Natural killer cell treated with Interleukin-12 subunit alpha and Interleukin-12 subunit beta and Interleukin-15 and Interleukin-18, amount 100 ng/mL, for 72 hours (primary cell): ENCODE results near the gene TSPAN31. TPM values are rescaled to one million over a fixed set of nuclear protein-coding genes. Genes with fewer than 3 reads are reported as not detected.
"Not testable (repeated sequence)": the region's sequence is repeated elsewhere in the genome, so short reads cannot be mapped to it uniquely, and the experiment has no call there.

ENCODE experiments used
- ATAC-seq, 2 donors: fragments of 150-1000 bp; cut with Tn5 transposase in 1 of 2; sonication (Bioruptor Pico), chemical (Tn5 transposase) in 1 of 2; 2 replicates each; pipeline ENCODE4 v1.10.0; 2021
- DNase-seq: peaks from one replicate; pipeline ENCODE4 v3.0.0; 2022; ENCODE audit warnings: low spot score
- H3K27ac Mint-ChIP-seq, 2 donors: 1 replicate in 1 of 2; 2 replicates in 1 of 2; pipeline ENCODE4 v1.8.0; 2022; ENCODE audit warnings: mixed read lengths in 2 of 2, mild to moderate bottlenecking in 1 of 2, moderate library complexity in 1 of 2
- H3K27me3 Mint-ChIP-seq, 2 donors: 1 replicate in 1 of 2; 2 replicates in 1 of 2; pipeline ENCODE4 v1.8.0; 2022; ENCODE audit warnings: mixed read lengths in 2 of 2
- H3K36me3 Mint-ChIP-seq: one replicate; pipeline ENCODE4 v1.8.0; 2022; ENCODE audit warnings: mixed read lengths
- H3K4me1 Mint-ChIP-seq, 2 donors: 1 replicate in 1 of 2; 2 replicates in 1 of 2; pipeline ENCODE4 v1.8.0; 2022; ENCODE audit warnings: low read depth in 2 of 2, mixed read lengths in 2 of 2, mild to moderate bottlenecking in 1 of 2
- H3K4me3 Mint-ChIP-seq: one replicate; pipeline ENCODE4 v1.8.0; 2022; ENCODE audit warnings: mixed read lengths
- H3K9me3 Mint-ChIP-seq: 2 replicates; pipeline ENCODE4 v1.8.0; 2022; ENCODE audit warnings: mixed read lengths
- total RNA-seq, 2 donors: library from RNA; stranded (reverse); gene quantifications; one replicate each; pipeline ENCODE4 v1.2.3, GENCODE V29; 2022

TSPAN31 gene, protein sequence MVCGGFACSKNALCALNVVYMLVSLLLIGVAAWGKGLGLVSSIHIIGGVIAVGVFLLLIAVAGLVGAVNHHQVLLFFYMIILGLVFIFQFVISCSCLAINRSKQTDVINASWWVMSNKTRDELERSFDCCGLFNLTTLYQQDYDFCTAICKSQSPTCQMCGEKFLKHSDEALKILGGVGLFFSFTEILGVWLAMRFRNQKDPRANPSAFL
- total RNA-seq: 10 to 100 TPM; 14.4 to 34.9 TPM

DNA sequence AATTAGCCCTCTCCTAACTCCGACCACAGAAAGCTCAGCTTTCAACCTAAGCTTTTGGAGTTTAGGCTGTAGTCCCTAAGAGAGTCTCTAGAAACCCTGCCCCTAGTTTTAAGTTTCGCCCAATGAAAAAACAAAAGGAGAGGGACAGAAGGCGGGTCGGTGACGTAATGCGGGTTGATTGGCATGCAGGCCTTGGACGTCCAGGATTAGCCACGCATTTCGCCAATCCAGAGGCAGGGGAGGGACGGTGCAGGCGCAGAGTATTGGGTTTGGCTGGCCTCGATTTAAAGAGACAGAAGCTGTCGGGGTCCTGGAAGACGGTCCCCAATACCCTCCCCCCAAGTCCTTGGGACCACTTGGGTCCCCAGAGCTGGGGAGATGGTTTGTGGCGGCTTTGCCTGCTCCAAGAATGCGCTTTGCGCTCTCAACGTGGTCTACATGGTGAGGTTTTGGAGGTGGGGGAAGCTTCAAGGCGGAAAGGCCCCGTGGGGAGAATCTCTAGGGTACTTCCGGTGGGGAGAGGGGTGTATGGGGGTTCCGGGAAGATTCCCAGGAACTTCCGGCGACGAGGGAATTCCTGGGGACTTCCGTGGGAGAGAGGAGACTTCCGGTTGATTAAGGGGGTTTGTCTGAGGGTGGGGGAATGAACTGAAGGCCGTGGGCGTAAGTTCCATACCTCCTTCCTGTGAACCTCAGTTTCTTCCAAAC lies at the start of gene TSPAN31:
TSS of gene TSPAN31 (plus strand) at position 263 of the 708 bp plus-strand sequence. CDS start at position 379, 116 bp downstream.
- peak; percentile 93 for DNase-seq
- Mint-ChIP-seq H3K9me3 (no peaks in the 10 kb centered on the region), H3K4me1 (peaks cover 48 to 52% of the 10 kb centered on the region in 2 donors), H3K27me3 (no peaks in the 10 kb centered on the region), H3K27ac (peak within 1 kb of the TSS; percentile 98), H3K4me3 (peak within 1 kb of the TSS; percentile 96), H3K36me3 (peaks cover 13% of the 10 kb centered on the region)
- ATAC-seq: peak; percentile 89 to 93

DNA sequence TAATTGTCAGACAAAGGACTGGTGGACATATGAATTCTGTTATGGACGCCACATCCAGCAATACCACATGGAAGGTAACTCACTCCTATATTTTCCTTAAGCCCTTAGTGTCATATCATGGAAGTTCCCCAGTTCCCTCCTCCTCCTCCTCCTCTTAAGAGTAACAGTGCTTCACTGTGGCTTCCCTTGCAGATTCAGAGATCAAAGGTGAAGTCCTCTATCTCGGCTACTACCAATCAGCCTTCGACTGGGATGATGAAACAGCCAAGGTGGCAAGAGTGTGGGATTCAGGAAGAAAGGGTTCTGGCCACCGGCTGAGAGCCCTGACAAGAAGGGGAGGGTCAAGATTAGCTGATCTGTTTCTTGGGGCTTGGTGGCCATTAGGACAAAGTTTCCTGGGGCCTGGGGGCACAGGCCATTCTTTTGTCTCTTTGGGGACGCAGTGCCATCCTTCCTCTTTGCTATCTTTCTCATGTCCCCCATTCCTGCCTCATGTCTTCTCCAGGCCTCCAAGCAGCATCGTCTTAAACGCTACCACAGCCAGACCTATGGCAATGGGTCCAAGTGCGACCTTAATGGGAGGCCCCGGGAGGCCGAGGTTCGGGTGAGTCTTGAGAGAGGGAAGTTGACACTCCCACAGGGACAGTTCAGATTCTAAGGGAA lies 48.9 kb upstream of the TSPAN31 start:
- H3K27me3 Mint-ChIP-seq: peaks cover 0 to 3% of the 10 kb centered on the region in 2 donors
- H3K4me3 Mint-ChIP-seq: peak overlapping the region; percentile 28
- DNase-seq: no peak
- no peak for ATAC-seq
- peaks cover 23% of the 10 kb centered on the region for H3K36me3 Mint-ChIP-seq
- H3K27ac Mint-ChIP-seq: no peak overlapping the region
- H3K9me3 Mint-ChIP-seq: no peaks in the 10 kb centered on the region
- H3K4me1 Mint-ChIP-seq: peaks cover 18 to 22% of the 10 kb centered on the region in 2 donors

DNA sequence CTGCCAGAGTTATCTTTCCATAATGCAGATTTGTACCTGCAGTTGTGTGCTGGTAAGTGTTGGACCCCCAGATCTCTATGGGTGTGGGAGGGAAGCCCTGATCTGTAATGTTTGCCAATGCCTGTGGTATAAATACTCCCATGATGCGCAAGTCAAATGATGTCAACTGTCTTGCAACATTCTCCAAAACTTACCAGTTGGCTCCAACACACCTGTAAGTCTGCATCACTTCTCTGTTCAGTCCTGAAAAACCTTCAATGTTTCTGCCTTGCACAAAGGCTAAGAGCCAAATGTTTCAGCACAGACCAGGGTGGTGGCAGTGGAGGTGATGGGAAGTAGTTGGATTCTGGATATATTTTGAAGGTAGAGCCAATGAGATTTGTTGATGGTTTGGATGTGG lies 47.8 kb upstream of the TSPAN31 start:
- DNase-seq (no peak), ATAC-seq (no peak)
- peaks cover 23% of the 10 kb centered on the region for H3K36me3 Mint-ChIP-seq
- no peaks in the 10 kb centered on the region for H3K9me3 Mint-ChIP-seq
- H3K27ac Mint-ChIP-seq: no peak overlapping the region
- H3K4me1 Mint-ChIP-seq: peaks cover 19 to 22% of the 10 kb centered on the region in 2 donors
- H3K4me3 Mint-ChIP-seq: no peak overlapping the region
- no peaks in the 10 kb centered on the region for H3K27me3 Mint-ChIP-seq

DNA sequence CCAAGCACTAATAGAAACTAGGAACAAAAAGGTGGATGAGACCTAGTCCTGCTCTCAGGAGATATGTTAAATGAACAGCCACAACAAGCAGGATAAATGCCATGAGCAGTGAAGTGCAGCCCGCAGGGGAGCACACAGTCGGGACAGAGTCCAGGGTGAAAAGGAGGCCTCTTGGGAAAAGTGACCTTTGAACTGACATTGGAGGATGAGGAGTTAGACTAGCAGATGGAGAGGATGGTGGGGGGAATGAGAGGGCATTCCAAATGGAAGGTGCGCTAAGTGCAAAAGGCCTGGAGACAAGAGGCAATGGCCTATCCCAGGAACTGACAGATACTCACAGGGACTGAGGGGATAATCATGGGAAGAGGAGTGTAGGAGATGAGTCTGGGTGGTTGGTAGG lies 46.4 kb upstream of the TSPAN31 start:
- no peaks in the 10 kb centered on the region for H3K27me3 Mint-ChIP-seq
- DNase-seq (no peak), ATAC-seq (no peak)
- no peak overlapping the region for H3K27ac Mint-ChIP-seq
- no peak overlapping the region for H3K4me3 Mint-ChIP-seq
- no peaks in the 10 kb centered on the region for H3K9me3 Mint-ChIP-seq
- peaks cover 37% of the 10 kb centered on the region for H3K36me3 Mint-ChIP-seq
- peaks cover 20 to 22% of the 10 kb centered on the region in 2 donors for H3K4me1 Mint-ChIP-seq

DNA sequence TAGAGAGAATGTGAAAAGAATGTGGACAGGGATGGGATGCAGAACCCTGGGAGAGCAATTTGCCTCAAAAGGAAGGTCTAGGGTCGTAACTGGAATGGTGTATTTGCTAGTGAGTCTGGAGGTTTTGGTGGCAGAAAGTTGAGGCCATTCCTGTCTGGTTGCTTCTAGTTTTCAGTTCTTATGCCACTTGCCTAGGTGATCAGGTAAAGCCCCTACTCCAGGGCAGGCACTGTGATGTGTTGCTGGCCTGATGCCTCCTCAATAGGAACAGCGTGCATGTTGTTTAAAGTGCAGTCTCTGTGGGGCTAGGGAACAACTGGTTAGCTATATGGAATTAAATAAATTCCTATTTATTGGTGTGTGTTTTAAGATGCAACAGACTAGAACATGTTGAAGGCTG lies 44.5 kb upstream of the TSPAN31 start:
- no peak overlapping the region for H3K4me3 Mint-ChIP-seq
- H3K27me3 Mint-ChIP-seq: no peaks in the 10 kb centered on the region
- no peaks in the 10 kb centered on the region for H3K9me3 Mint-ChIP-seq
- H3K4me1 Mint-ChIP-seq: peaks cover 20 to 22% of the 10 kb centered on the region in 2 donors
- H3K27ac Mint-ChIP-seq: no peak overlapping the region
- peaks cover 50% of the 10 kb centered on the region for H3K36me3 Mint-ChIP-seq
- ATAC-seq: no peak
- DNase-seq: no peak

DNA sequence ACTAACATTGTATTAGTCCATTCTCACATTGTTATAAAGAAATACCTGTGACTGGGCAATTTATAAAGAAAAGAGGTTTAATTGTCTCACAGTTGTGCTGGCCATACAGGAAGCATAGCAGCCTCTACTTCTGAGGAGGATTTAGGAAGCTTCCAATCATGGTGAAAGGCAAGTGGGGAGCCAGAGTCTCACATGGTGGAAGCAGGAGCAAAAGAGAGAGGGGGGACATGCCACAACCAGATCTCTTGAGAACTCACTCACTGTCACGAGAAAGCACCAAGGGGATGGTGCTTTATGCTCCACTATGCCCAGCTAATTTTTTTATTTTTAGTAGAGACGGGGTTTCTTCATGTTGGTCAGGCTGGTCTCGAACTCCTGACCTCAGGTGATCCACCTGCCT lies 37.6 kb upstream of the TSPAN31 start:
- H3K36me3 Mint-ChIP-seq: peaks cover 31% of the 10 kb centered on the region
- peaks cover 0 to 5% of the 10 kb centered on the region in 2 donors for H3K4me1 Mint-ChIP-seq
- DNase-seq: no peak
- H3K4me3 Mint-ChIP-seq: no peak overlapping the region
- ATAC-seq: no peak
- no peaks in the 10 kb centered on the region for H3K9me3 Mint-ChIP-seq
- H3K27ac Mint-ChIP-seq: no peak overlapping the region
- no peaks in the 10 kb centered on the region for H3K27me3 Mint-ChIP-seq

DNA sequence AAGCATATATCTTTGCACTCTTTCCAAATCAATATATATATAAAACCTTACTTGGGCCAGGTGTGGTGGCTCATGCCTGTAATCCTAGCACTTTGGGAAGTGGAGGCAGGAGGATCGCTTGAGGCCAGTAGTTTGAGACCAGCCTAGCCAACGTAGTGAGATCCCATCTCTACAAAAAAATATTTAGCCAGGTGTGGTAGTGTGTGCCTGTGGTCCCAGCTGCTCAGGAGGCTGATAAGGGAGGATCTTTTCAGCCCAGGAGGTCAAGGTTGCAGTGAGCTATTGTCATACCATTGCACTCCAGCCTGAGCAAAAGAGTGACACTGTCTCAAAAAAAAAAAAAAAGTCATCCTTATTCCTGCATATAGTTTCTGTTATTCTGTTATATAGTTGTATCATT lies 36.5 kb upstream of the TSPAN31 start:
- DNase-seq (no peak), ATAC-seq (no peak)
- Mint-ChIP-seq H3K36me3 (peaks cover 21% of the 10 kb centered on the region), H3K9me3 (no peaks in the 10 kb centered on the region), H3K27me3 (no peaks in the 10 kb centered on the region), H3K4me1 (peaks cover 0 to 5% of the 10 kb centered on the region in 2 donors), H3K27ac (no peak overlapping the region), H3K4me3 (no peak overlapping the region)

DNA sequence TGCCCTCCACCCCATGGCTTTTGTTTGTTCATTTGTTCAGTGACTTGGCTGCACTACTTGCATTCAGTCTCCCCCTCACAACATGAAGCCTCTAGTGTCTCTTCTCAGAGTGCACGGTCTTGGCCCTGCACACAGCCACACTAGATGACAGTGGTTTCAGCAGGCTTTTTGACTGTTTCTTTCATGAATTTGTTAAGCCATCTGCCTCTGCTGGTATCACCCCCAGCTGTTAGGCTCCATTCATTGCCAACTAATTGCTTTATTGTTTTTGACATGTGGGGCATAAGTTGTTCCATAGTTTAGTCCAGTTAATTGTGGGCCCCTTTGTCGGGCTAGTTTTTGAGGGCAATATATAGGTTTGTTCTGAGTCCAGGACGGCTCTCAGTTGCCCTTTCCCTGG lies 32.1 kb upstream of the TSPAN31 start:
- H3K27me3 Mint-ChIP-seq: no peaks in the 10 kb centered on the region
- no peak overlapping the region for H3K4me3 Mint-ChIP-seq
- no peak overlapping the region for H3K27ac Mint-ChIP-seq
- H3K36me3 Mint-ChIP-seq: no peaks in the 10 kb centered on the region
- DNase-seq (no peak), ATAC-seq (no peak)
- H3K9me3 Mint-ChIP-seq: no peaks in the 10 kb centered on the region
- H3K4me1 Mint-ChIP-seq: peaks cover 0 to 8% of the 10 kb centered on the region in 2 donors

DNA sequence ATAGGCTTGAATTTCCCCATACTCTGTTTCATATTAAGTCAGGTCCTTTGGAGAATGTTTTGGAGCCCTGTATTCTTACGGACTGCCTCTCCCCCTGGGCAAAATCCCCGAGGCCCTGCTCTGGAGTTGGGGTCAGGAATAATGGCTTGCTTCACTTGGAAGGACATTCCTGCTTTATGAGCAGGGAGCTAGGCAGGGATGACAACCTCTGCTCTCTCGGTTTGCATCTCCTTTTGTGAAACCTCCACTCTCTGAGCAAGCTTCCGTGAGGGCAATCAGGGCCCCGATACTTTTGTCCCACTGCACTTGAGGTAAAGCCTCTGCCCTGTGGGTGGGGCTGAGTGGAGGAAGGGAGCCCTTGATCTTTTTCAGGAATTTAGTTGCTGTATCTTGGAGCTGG lies 31.6 kb upstream of the TSPAN31 start:
- ATAC-seq (no peak), DNase-seq (no peak)
- peaks cover 5% of the 10 kb centered on the region for H3K36me3 Mint-ChIP-seq
- H3K27me3 Mint-ChIP-seq: no peaks in the 10 kb centered on the region
- H3K27ac Mint-ChIP-seq: no peak overlapping the region
- no peak overlapping the region for H3K4me3 Mint-ChIP-seq
- H3K9me3 Mint-ChIP-seq: no peaks in the 10 kb centered on the region
- H3K4me1 Mint-ChIP-seq: peaks cover 4 to 11% of the 10 kb centered on the region in 2 donors

DNA sequence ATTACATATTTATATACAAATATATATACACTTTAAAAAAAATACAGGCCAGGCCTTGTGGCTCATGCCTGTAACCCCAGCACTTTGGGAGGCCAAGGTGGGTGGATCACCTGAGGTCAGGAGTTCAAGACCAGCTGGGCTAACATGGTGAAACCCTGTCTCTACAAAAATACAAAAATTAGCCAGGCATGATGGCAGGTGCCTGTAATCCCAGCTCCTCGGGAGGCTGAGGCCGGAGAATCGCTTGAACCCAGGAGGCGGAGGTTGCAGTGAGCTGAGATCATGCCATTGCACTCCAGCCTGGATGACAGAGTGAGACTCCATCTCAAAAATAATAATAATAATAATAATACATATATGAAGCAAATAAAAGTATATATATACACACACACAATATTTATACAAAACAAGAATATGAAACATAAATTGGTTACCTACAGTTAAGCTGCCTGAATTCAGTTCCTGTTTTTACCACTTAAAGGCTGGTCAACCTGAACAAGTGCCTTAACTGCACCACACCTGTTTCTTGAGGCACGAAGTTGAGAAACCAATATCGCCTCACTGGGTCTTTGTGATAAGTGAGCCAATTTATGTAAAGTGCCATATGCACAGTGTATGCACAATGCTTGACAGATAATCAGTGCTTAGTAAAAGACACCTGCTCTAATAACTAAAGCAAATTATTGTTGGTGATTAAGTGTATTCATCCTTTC lies 29.6 kb upstream of the TSPAN31 start:
- H3K27me3 Mint-ChIP-seq, H3K4me3 Mint-ChIP-seq, H3K9me3 Mint-ChIP-seq, DNase-seq, ATAC-seq, H3K27ac Mint-ChIP-seq: not testable (repeated sequence)
- Mint-ChIP-seq H3K36me3 (peaks cover 15% of the 10 kb centered on the region), H3K4me1 (peaks cover 4 to 11% of the 10 kb centered on the region in 2 donors)

DNA sequence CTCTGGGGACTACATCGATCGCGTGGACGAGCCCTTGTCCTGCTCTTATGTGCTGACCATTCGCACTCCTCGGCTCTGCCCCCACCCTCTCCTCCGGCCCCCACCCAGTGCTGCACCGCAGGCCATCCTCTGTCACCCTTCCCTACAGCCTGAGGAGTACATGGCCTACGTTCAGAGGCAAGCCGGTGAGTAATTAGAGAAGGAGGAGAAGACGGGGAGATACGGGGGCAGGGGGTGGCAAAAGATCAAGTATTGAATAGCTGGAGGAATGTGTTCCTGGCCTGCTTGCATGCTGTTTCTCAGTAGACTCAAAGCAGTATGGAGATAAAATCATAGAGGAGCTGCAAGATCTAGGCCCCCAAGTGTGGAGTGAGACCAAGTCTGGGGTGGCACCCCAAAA lies 29.1 kb upstream of the TSPAN31 start:
- H3K9me3 Mint-ChIP-seq: no peaks in the 10 kb centered on the region
- ATAC-seq (no peak), DNase-seq (no peak)
- no peak overlapping the region for H3K27ac Mint-ChIP-seq
- H3K4me1 Mint-ChIP-seq: peaks cover 4 to 11% of the 10 kb centered on the region in 2 donors
- peaks cover 15% of the 10 kb centered on the region for H3K36me3 Mint-ChIP-seq
- no peak overlapping the region for H3K4me3 Mint-ChIP-seq
- no peaks in the 10 kb centered on the region for H3K27me3 Mint-ChIP-seq

DNA sequence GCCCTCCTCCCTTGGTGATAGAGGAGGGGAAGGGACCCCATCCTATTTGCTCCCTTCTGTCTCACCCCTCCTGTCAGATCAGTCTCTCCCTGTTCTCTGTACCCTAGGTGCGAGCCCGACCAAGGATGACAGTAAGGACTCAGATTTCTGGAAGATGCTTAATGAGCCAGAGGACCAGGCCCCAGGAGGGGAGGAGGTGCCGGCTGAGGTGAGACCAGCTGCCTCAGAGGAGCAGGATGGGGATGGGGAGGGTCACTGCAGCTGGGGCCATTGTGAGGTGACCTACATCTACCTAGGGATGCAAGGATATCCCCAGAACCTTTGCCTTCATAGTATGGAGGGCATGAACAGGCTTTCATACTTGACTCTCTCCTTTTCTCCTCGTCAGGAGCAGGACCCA lies 28.5 kb upstream of the TSPAN31 start:
- Mint-ChIP-seq H3K27ac (no peak overlapping the region), H3K4me3 (no peak overlapping the region)

DNA sequence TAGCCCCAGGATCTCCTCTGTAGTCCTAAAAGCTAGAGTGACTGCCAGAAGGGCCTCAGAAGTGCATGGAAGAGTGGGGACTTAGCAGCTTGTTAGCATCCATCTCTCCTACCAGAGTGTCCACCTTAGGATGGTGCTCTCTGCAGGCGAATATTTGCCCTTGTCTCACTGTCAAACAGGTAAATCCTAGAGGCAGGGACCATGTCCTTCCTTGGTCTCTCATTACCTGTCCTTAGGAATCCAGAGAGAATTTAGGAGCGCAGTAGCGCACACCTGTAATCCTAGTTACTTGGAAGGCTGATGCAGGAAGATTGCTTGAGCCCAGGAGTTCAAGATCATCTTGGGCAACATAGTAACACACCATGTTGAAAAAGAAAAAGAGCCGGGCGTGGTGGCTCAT lies 27.7 kb upstream of the TSPAN31 start:
- Mint-ChIP-seq H3K27me3 (no peaks in the 10 kb centered on the region), H3K4me3 (no peak overlapping the region), H3K36me3 (peaks cover 22% of the 10 kb centered on the region), H3K4me1 (peaks cover 10 to 11% of the 10 kb centered on the region in 2 donors), H3K9me3 (no peaks in the 10 kb centered on the region), H3K27ac (no peak overlapping the region)
- ATAC-seq: no peak
- DNase-seq: no peak

More for the DNA sequence above, 28.5 kb upstream of the TSPAN31 start:
- Mint-ChIP-seq H3K27me3 (no peaks in the 10 kb centered on the region), H3K9me3 (no peaks in the 10 kb centered on the region), H3K36me3 (peaks cover 15% of the 10 kb centered on the region), H3K4me1 (peaks cover 4 to 11% of the 10 kb centered on the region in 2 donors)
- ATAC-seq: no peak
- DNase-seq: no peak
